ENCODE data around the gene LRFN2. TPM values are rescaled to one million over a fixed set of nuclear protein-coding genes. Genes with fewer than 3 reads are reported as not detected.

LRFN2 gene
- total RNA-seq, 1 donor from 2014 or later = not detected

GRCh38 chr6:40386200-40386599 is 201.0 kb downstream of the LRFN2 start:
- H3K27ac Mint-ChIP-seq = no peak overlapping the region
- DNase-seq (no peak), ATAC-seq (ENCODE audit: low read depth) (no peak)
- intact Hi-C loops (cut with micrococcal nuclease) = no loop called here
- TF ChIP-seq CTCF (IDR thresholded peaks at IDR 0.05) = no peak
- CTCF ChIA-PET = no interaction called here
- no peak overlapping the region for H3K4me3 Mint-ChIP-seq
- peaks cover 5% of the 10 kb centered on the region for H3K27me3 Mint-ChIP-seq
- POLR2A ChIA-PET = no interaction called here
- H3K9me3 Mint-ChIP-seq = no peaks in the 10 kb centered on the region
- no peaks in the 10 kb centered on the region for H3K36me3 Mint-ChIP-seq (ENCODE audit: low read depth)
- no peaks in the 10 kb centered on the region for H3K4me1 Mint-ChIP-seq

GRCh38 chr6:40383348-40384115 is 203.6 kb downstream of the LRFN2 start:
- DNase-seq = no peak
- Mint-ChIP-seq H3K27me3 (peaks cover 1% of the 10 kb centered on the region), H3K4me3 (no peak overlapping the region), H3K9me3 (no peaks in the 10 kb centered on the region), H3K27ac (no peak overlapping the region), H3K4me1 (no peaks in the 10 kb centered on the region), H3K36me3 (ENCODE audit: low read depth) (no peaks in the 10 kb centered on the region)
- no peak for TF ChIP-seq CTCF (IDR thresholded peaks at IDR 0.05)
- CTCF ChIA-PET = no interaction called here
- no peak for ATAC-seq (ENCODE audit: low read depth)
- intact Hi-C loops (cut with micrococcal nuclease) = no loop called here
- POLR2A ChIA-PET = no interaction called here

DNA sequence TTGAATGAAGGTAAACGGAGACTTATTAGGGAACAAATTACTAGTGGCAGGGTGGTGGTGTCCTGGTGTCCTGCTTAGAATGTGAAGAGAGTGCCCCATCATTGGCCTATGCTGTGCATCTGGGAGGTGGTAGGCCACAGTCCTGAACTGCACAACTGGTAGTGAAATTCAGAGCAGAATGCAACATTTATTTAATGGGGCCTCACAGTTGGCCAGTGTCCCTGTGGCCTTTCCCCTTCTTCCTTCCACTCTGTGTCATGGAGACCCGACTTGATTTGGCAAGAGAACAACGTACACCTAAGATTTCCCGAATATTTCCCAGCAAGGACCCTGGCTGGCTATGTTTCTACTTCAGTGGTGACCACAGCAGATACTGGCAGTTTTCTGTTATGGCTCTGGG is 206.9 kb downstream of the LRFN2 start:
- POLR2A ChIA-PET = no interaction called here
- no peak for TF ChIP-seq CTCF (IDR thresholded peaks at IDR 0.05)
- CTCF ChIA-PET = no interaction called here
- no peaks in the 10 kb centered on the region for H3K9me3 Mint-ChIP-seq
- no peak overlapping the region for H3K4me3 Mint-ChIP-seq
- H3K4me1 Mint-ChIP-seq = no peaks in the 10 kb centered on the region
- peaks cover 1% of the 10 kb centered on the region for H3K27me3 Mint-ChIP-seq
- no peak for DNase-seq
- ATAC-seq (ENCODE audit: low read depth) = no peak
- intact Hi-C loops (cut with micrococcal nuclease) = no loop called here
- no peaks in the 10 kb centered on the region for H3K36me3 Mint-ChIP-seq (ENCODE audit: low read depth)
- no peak overlapping the region for H3K27ac Mint-ChIP-seq

DNA sequence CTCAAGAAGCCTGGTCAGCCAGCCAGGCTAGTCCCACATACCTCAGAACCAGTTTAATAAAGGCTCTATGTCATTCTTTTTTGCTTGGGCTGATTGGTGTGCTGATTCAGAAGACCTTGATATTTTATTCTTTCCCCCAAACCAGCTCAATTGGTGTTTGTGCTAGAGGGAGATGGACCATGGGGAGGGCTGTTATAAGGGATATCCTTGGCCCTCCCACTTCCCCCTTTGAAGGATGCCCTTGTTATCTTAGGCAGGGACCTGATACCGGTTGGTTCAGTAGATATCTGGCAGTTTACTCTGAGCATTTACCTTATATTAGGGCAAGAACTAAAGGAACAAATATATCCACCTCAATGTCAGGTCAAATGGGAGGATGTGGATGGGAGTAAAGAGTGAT is 207.4 kb downstream of the LRFN2 start:
- Mint-ChIP-seq H3K27me3 (peaks cover 1% of the 10 kb centered on the region), H3K4me3 (no peak overlapping the region), H3K4me1 (no peaks in the 10 kb centered on the region), H3K36me3 (ENCODE audit: low read depth) (no peaks in the 10 kb centered on the region), H3K9me3 (no peaks in the 10 kb centered on the region), H3K27ac (no peak overlapping the region)
- DNase-seq = no peak
- CTCF ChIA-PET = no interaction called here
- no peak for ATAC-seq (ENCODE audit: low read depth)
- no peak for TF ChIP-seq CTCF (IDR thresholded peaks at IDR 0.05)
- POLR2A ChIA-PET = no interaction called here
- intact Hi-C loops (cut with micrococcal nuclease) = no loop called here

- Mint-ChIP-seq H3K27ac (no peak overlapping the region), H3K9me3 (no peaks in the 10 kb centered on the region), H3K4me1 (no peaks in the 10 kb centered on the region), H3K27me3 (no peaks in the 10 kb centered on the region), H3K36me3 (ENCODE audit: low read depth) (no peaks in the 10 kb centered on the region), H3K4me3 (no peak overlapping the region)
- ChIA-PET POLR2A (no interaction called here), CTCF (no interaction called here)
- ATAC-seq (ENCODE audit: low read depth) (no peak), DNase-seq (no peak)
- intact Hi-C loops (cut with micrococcal nuclease) = no loop called here
- TF ChIP-seq CTCF (IDR thresholded peaks at IDR 0.05) = no peak
Observed at GRCh38 chr6:40378725-40379074, 208.5 kb downstream of the LRFN2 start.

All from activated B cell treated with CpG ODN at 0.5 μM for 24 hours (primary cell).